ENCODE results near the gene MYL6B.

The MYL6B gene

DNA sequence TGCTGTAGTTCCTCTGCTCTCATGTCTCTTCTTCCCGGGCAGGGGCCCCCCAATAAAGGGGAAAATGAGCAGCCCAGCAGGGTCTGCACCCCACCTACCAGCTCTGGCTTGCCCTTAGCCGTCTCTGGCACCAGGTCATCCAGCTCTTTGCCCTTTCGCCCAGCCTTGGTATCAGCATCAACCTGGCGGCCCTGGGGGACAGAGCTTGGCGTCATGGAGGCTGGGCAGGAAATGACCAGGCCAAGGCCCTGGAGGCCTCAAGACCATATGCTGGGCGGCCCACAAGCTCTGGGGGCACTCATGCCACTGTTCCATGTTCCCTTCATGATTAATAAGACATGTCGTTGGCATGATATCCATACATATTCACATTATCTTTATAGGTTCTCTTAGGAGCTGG lies 20.5 kb downstream of the MYL6B start:
- no peak for DNase-seq (ENCODE audit: low spot score)

DNA sequence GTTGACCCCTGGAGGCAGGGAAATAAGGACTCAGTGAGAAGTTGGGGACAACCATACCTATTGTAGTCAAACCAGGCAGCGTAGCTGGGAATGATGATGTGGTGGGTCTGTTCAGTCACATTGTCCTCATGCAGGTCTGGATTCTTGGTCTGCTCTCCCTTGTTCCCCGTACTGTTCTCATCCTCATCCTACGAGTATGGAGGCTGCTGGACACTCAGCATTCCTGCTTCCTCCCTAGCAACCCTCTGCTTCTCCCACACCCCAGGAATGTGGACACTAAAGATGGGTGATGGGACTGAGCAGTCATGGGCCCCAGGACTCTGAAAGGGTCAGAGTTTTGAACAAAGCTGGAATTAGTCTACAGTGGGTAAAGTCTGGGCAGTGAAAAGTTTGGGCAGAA lies 26.0 kb downstream of the MYL6B start:
- DNase-seq (ENCODE audit: low spot score), result no peak

DNA sequence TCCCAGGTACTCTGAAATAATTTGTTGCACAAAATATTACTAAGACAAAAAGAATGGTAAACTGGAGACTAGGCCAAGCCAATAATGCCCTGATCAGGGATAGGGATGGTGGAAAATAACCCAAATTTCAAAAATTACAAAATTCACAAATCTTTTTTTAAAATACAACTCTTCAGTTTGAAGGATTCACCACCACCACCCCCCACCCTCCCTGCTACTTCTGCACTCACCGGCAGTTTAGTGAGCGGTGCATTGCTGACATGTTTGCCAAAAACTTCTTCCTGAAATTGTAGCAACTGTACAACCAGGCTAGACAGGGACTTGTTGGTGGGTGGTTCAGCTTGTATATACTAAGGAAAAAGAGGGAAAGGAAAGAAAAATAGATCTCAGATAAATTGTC lies 34.6 kb downstream of the MYL6B start:
- DNase-seq (ENCODE audit: low spot score), result no peak

DNA sequence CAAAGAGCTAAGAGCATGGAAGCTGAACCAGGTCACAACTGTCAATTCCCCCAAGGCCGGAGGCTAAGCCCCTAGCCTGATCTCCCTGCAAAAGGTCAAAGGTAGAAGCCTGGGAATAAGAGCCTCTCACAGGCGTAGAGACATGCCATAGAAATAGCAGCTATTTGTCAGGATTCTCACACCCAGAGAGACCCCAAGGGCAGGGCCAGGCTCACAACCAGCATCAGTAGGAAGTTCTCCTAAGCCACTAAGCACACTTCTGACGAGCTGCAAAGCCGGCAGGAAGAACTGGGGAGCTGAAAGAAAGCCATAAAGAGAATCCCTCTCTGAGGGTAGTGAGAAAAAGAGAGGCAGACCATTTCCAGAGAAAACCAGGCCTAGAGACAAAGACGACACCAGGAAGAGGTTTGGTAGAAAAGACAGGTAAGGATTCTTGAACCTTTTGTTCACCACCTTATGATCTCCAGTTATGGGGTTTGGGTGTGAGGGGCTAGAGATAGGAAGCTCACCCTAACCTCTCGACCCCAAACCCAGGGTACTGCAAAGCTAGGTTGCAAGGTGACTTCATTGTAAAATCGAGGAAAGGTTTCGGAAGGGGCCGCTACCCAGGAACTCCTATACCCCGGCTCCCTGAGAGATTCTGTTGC lies 35.9 kb downstream of the MYL6B start:
- DNase-seq (ENCODE audit: low spot score), result no peak

DNA sequence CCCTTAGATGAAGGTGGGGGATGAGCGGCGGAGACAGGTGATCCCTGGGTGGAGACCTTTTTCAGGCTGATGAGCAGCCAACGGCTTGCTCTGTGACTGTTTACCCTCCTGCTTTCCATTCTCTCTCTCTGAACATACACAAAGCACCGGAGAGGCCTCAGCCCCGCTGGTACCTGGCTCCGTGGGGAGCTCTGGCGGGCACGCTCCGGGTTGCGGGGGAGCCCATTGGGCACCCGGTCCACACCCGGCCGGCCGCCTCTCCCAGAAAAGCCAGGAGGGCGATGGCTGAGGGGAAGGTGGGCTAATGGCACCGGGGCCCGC lies 36.4 kb downstream of the MYL6B start:
- DNase-seq (ENCODE audit: low spot score), result no peak

GRCh38 chr12:56189099-56189917 lies 36.9 kb downstream of the MYL6B start, which contains the start of gene SMARCC2:
SMARCC2 (minus strand) TSS chr12:56189483; CDS start chr12:56189461, 22 bp downstream.
- DNase-seq (ENCODE audit: low spot score), result peak; percentile 96

- DNase-seq (ENCODE audit: low spot score), result peak; percentile 82
Measured at GRCh38 chr12:56189918-56190694, 37.7 kb downstream of the MYL6B start.

GRCh38 chr12:56190695-56191155 lies 38.3 kb downstream of the MYL6B start:
- no peak for DNase-seq (ENCODE audit: low spot score)

GRCh38 chr12:56192582-56192981 lies 40.2 kb downstream of the MYL6B start:
- DNase-seq (ENCODE audit: low spot score), result no peak

- peak; percentile 67 for DNase-seq (ENCODE audit: low spot score)
Measured at GRCh38 chr12:56193025-56193578, 40.7 kb downstream of the MYL6B start.

DNA sequence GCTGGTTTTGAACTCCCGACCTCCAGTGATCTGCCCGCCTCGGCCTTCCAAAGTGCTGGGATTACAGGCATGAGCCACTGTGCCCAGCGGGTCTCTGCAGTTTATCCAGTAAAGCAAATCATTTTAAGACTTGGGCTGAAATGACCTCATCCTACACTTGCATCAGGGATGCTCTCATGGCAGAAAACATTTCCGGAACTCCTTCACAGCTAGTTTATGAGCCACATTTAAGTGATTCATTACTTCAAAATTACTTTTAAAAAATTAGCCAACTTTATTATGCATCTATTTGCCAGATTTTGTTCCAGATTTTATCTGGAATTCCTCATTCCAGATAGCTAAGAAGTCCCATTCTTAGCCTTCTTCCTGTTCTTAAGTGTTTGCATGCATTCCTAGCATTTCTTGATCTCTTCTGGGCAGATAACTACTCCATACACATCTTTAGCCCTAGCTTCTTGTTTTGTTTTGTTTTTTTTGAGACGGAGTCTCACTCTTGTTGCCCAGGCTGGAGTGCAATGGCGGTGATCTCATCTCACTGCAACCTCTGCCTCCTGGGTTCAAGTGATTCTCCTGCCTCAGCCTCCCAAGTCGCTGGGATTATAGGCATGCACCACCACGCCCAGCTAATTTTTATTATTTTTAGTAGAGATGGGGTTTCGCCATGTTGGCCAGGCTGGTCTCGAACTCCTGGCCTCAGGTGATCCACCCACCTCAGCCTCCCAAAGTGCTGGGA lies 44.6 kb downstream of the MYL6B start:
- peak; percentile 67 for DNase-seq (ENCODE audit: low spot score)

DNA sequence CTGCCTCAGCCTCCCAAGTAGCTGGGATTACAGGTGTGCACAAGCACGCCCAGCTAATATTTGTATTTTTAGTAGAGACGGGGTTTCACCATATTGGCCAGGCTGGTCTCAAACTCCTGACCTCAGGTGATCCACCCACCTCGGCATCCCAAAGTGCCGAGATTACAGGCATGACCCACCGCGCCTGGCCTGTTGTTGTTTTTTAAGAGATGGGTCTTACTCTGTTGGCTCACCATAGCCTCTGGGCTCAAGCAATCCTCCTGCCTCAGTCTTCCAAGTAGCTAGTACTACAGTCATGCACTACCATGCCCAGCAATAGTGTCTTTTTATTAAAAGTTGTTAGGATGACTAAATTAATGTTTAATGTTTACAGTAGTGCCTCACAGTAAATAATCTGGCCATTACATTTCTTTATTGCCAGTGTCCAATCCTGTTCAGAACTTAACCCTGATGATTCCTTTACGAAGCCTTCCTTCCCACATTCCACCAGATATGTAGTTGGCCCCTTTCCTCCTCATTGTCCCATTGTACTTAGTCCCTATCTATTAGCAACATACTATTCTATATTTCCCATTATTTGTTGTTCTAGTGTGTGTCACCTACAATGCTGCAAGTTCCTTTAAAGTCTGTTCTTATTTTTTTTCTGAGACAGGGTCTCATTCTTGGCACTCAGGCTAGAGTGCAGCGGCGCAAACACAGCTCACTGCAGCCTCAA lies 45.7 kb downstream of the MYL6B start:
- DNase-seq (ENCODE audit: low spot score), result no peak

- no peak for DNase-seq (ENCODE audit: low spot score)
Measured at GRCh38 chr12:56198836-56199235, 46.4 kb downstream of the MYL6B start.

- no peak for DNase-seq (ENCODE audit: low spot score)
Measured at GRCh38 chr12:56202366-56202765, 50.0 kb downstream of the MYL6B start.

DNA sequence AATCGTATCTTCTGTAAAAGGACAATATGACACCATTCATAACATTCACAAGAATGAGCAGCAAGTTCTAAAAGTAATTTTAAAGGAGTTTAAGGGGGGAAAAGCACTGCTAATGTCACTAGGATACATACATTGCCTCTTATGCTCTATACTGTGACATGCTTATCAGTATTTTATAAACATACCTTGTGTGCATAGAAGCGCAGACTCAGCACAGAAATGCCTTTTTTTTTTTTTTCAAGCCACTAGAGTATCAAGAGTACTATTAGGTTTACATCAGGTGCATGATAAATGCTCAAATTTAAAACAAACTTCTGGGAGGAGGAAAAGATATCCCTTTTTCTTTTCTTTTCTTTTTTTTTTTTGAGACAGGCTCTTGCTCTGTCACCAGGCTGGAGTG lies 50.5 kb downstream of the MYL6B start:
- DNase-seq (ENCODE audit: low spot score), result no peak

DNA sequence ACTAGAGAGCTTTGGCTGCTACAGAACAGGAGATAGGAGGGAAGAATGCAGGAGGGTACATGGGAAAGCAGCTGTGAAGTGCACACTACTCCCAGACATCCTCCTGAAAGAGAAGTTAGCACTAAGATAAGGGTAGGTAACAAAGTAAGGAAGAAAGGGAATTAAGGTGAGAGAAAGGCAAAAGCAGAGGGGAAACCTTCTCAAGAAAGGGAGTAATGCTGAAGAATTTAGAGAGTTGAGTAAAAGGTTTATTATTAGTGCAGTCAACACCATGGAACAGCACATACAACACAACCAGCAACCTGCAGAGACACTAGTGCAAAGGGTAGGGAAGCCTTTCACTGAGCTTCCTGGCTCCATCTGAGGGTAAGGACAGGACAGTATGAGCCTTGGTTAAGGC lies 51.9 kb downstream of the MYL6B start:
- DNase-seq (ENCODE audit: low spot score), result no peak

- no peak for DNase-seq (ENCODE audit: low spot score)
Measured at GRCh38 chr12:56205445-56205844, 53.1 kb downstream of the MYL6B start.

DNA sequence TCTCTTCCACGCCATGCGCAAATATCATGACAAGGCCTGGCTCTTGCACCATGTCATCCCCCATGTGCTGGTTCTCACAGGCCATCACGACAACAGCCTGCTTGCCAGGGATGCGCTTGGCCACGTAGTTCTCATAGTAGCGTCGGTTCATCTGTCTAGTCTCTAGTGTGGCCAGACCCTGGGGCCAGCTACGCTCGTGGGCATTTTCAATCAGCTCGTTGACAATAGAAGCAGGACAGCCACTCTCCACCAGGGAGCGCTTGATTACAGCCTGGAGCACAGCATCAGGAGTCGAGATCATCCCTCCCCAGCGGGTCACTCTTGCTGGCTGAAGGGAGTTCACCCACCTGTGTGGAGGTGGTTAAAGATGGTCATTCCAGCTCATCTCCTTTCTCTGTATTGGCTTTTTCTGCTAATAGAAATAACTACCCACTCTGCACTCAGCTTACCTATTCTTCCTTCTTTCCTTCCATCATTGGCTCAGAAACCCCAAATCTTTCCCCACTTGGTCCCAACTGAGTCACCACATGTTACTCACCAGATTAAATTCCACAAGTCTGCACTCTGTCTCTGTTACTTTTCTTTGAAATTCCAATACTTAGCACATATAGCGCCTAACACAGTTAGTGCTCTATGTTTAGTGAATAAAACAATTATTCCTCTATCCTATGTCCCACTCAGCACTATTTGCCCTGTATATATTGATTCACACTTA lies 54.2 kb downstream of the MYL6B start:
- no peak for DNase-seq (ENCODE audit: low spot score)

Measured in AG08396 (cell line).